Left colon (tissue), 2 donors: ENCODE data around the gene EPHA10. TPM values are rescaled to one million over a fixed set of nuclear protein-coding genes. Genes with fewer than 3 reads are reported as not detected.
A peak's percentile ranks its signal among the peaks of the same experiment; 100 is the strongest.
"Not testable (repeated sequence)": the region's sequence is repeated elsewhere in the genome, so short reads cannot be mapped to it uniquely, and the experiment has no call there.

Experiments
- ATAC-seq: fragments of 200-7000 bp; cut with Tn5 transposase; one replicate; pipeline ENCODE4 v1.9.1; 2020; ENCODE audit warnings: mild to moderate bottlenecking, moderate library complexity
- DNase-seq, 2 donors: peaks; one replicate each; pipeline ENCODE4 v3.0.0-alpha.2; 2020
- intact Hi-C, 2 donors: fragments of 100-400 bp; cut with DNase I in 1 of 2; cut with micrococcal nuclease in 1 of 2; formaldehyde crosslinking; loops; one replicate each; pipeline versions ENCODE4 v1.11.2 to v1.14.0; 2022; cut with DNase I, micrococcal nuclease
- total RNA-seq, 2 donors: library from RNA; stranded (reverse); fragmentation: NEBNext Ultra II Directional; extraction: Animal tissue kit (Norgen Biotek cat#: 25700); gene quantifications; one replicate each; pipeline ENCODE4 v1.2.1, GENCODE V29; 2021
- donor health status: DM: no; HTN: no; CAD: no.
- donor health status: DM: yes; HTN: yes; CAD: no.

The EPHA10 gene
- total RNA-seq, 2 donors from 2014 or later, result 49.2 to 62.5 TPM

GRCh38 chr1:37691497-37692077 lies 73.3 kb downstream of the EPHA10 start:
- DNase-seq, result peak; percentile 58 to 72
- intact Hi-C loops, result no loop called here
- peak; percentile 29 for ATAC-seq

- DNase-seq (no peak), ATAC-seq (no peak)
- intact Hi-C loops, result loop anchor here in 1 of 2 donors (10.0 kb wide), 2 partner anchors 124 to 234 kb away; no protein-coding TSS in a partner anchor
Measured at GRCh38 chr1:37688926-37689325, 76.0 kb downstream of the EPHA10 start.

GRCh38 chr1:37687764-37688163 lies 77.2 kb downstream of the EPHA10 start:
- intact Hi-C loops, result loop anchor here in 1 of 2 donors (10.0 kb wide), 2 partner anchors 123 to 233 kb away; no protein-coding TSS in a partner anchor
- ATAC-seq, DNase-seq: not testable (repeated sequence)

GRCh38 chr1:37685722-37686121 lies 79.2 kb downstream of the EPHA10 start:
- ATAC-seq, result no peak
- intact Hi-C loops, result loop anchor here in 1 of 2 donors (10.0 kb wide), 2 partner anchors 121 to 231 kb away; no protein-coding TSS in a partner anchor
- DNase-seq, result no peak

- not testable (repeated sequence) for DNase-seq, ATAC-seq
- intact Hi-C loops, result loop anchor here in 1 of 2 donors (5.0 to 10.0 kb wide), 3 partner anchors 87 to 229 kb away; partner anchors contain the start of gene GNL2
Measured at GRCh38 chr1:37684182-37684581, 80.7 kb downstream of the EPHA10 start.

- peak; percentile 75 for ATAC-seq
- DNase-seq, result peak in 1 of 2 donors; percentile 82
- intact Hi-C loops, result loop anchor here in 1 of 2 donors (5.0 to 10.0 kb wide), 3 partner anchors 85 to 228 kb away; partner anchors contain the start of gene GNL2
Measured at GRCh38 chr1:37682334-37682987, 82.5 kb downstream of the EPHA10 start.

- DNase-seq (no peak), ATAC-seq (no peak)
- intact Hi-C loops, result loop anchor here in 1 of 2 donors (5.0 to 10.0 kb wide), 3 partner anchors 84 to 226 kb away; partner anchors contain the start of gene GNL2
Measured at GRCh38 chr1:37680933-37681332, 84.0 kb downstream of the EPHA10 start.

- ATAC-seq (no peak), DNase-seq (no peak)
- intact Hi-C loops, result no loop called here
Measured at GRCh38 chr1:37677808-37678207, 87.1 kb downstream of the EPHA10 start.

GRCh38 chr1:37677143-37677439 lies 87.8 kb downstream of the EPHA10 start:
- no peak for ATAC-seq
- no peak for DNase-seq
- intact Hi-C loops, result no loop called here

GRCh38 chr1:37676281-37677142 lies 88.4 kb downstream of the EPHA10 start:
- intact Hi-C loops, result no loop called here

GRCh38 chr1:37673920-37674319 lies 91.0 kb downstream of the EPHA10 start:
- DNase-seq (peak in 1 of 2 donors; percentile 24), ATAC-seq (peak; percentile 70)
- intact Hi-C loops, result loop anchor here in 1 of 2 donors (5.0 kb wide), 1 partner anchor 72 kb away; no protein-coding TSS in a partner anchor

More at GRCh38 chr1:37676281-37677142, 88.4 kb downstream of the EPHA10 start:
- ATAC-seq, result no peak
- DNase-seq, result no peak

GRCh38 chr1:37672136-37672870 lies 92.6 kb downstream of the EPHA10 start:
- no peak for DNase-seq
- intact Hi-C loops, result loop anchor here in 1 of 2 donors (5.0 kb wide), 1 partner anchor 70 kb away; no protein-coding TSS in a partner anchor
- ATAC-seq, result no peak

GRCh38 chr1:37671261-37671660 lies 93.7 kb downstream of the EPHA10 start:
- ATAC-seq (no peak), DNase-seq (no peak)
- intact Hi-C loops, result loop anchor here in 1 of 2 donors (5.0 kb wide), 1 partner anchor 69 kb away; no protein-coding TSS in a partner anchor

GRCh38 chr1:37670133-37670532 lies 94.8 kb downstream of the EPHA10 start:
- ATAC-seq (no peak), DNase-seq (no peak)
- intact Hi-C loops, result loop anchor here in 1 of 2 donors (5.0 kb wide), 1 partner anchor 68 kb away; no protein-coding TSS in a partner anchor

- ATAC-seq (no peak), DNase-seq (no peak)
- intact Hi-C loops, result no loop called here
Measured at GRCh38 chr1:37667023-37667671, 97.8 kb downstream of the EPHA10 start.

- intact Hi-C loops, result no loop called here
- ATAC-seq, result no peak
Measured at GRCh38 chr1:37666241-37666867, 98.6 kb downstream of the EPHA10 start.

More at GRCh38 chr1:37666241-37666867, 98.6 kb downstream of the EPHA10 start:
- no peak for DNase-seq
